Cardiac muscle cell (in vitro differentiated cells and primary cell): ENCODE data around the gene SYNGAP1. TPM values are rescaled to one million over a fixed set of nuclear protein-coding genes. Genes with fewer than 3 reads are reported as not detected.
A peak's percentile ranks its signal among the peaks of the same experiment; 100 is the strongest.

Source experiments
- DNase-seq, 2 donors: peaks; one replicate each; pipeline versions ENCODE4 v3.0.0 to v3.0.0-alpha.2; 2010 to 2017; ENCODE audit warnings: low read depth in 1 of 2, low spot score in 1 of 2
- H3K27ac ChIP-seq: fragments of 200-600 bp; sonication (generic); 2 replicates; pipeline ENCODE4 v1.5.1; 2016
- H3K27me3 ChIP-seq: fragments of 200-600 bp; sonication (generic); 2 replicates; pipeline ENCODE4 v1.6.0; 2016; ENCODE audit warnings: control low read depth
- H3K36me3 ChIP-seq: fragments of 200-600 bp; sonication (generic); 2 replicates; pipeline ENCODE4 v1.5.1; 2016; ENCODE audit warnings: control low read depth
- H3K4me1 ChIP-seq: fragments of 200-600 bp; sonication (generic); 2 replicates; pipeline ENCODE4 v1.8.1; 2017; ENCODE audit warnings: low read depth, mild to moderate bottlenecking, mixed run types
- H3K4me3 ChIP-seq: fragments of 200-600 bp; sonication (generic); 2 replicates; pipeline ENCODE4 v1.5.1; 2016; ENCODE audit warnings: mild to moderate bottlenecking
- H3K9me3 ChIP-seq: fragments of 200-600 bp; sonication (generic); 2 replicates; pipeline ENCODE4 v1.5.1; 2017; ENCODE audit warnings: low read depth, mild to moderate bottlenecking, control low read depth
- polyA plus RNA-seq: library from polyadenylated mRNA; unstranded; fragments of >200 nt; fragmentation: Nextera tagmentation; extraction: Ambion mirVana; gene quantifications from 2 replicates; pipeline ENCODE4 v1.2.1, GENCODE V29; 2016
- total RNA-seq: library from RNA; depleted of rRNA; stranded (reverse); fragments of >200 nt; gene quantifications from 2 replicates; pipeline ENCODE4 v1.2.3, GENCODE V29; 2016
- TF ChIP-seq, protein P1 (sequence below): IDR thresholded peaks from 2 replicates; pipeline ENCODE4 v1.5.1; 2012; ENCODE audit warnings: low read depth, mild to moderate bottlenecking, low read length

Gene SYNGAP1
- total and polyA plus RNA-seq, 2 experiments from 2014 or later: 6.8 to 20.2 TPM

DNA sequence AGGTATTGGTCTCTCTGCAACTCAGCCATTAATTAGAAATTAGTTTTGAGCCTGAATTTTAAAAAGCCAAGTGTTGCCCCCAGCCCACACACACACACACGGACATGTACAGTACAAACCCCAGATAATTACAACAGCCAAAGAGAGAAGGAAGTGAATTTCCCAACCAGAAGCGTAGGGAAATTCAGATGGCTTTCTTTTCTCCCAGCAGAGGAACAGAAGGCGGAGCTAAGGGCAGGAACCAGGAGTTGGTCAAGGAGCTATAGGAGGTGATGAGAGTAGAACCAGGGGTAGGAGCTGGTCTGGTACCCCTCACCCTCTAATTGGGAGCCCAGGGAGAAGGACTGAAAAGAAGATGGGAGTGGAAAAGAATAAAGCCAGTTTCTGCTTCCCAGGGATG, 30.6 kb downstream of the SYNGAP1 start:
- Histone ChIP-seq H3K27me3 (no peaks in the 10 kb centered on the region), H3K36me3 (peaks cover 17% of the 10 kb centered on the region), H3K27ac (peak overlapping the region; percentile 48), H3K9me3 (no peaks in the 10 kb centered on the region), H3K4me1 (peaks cover 4% of the 10 kb centered on the region), H3K4me3 (no peak overlapping the region)
- TF ChIP-seq, protein P1, sequence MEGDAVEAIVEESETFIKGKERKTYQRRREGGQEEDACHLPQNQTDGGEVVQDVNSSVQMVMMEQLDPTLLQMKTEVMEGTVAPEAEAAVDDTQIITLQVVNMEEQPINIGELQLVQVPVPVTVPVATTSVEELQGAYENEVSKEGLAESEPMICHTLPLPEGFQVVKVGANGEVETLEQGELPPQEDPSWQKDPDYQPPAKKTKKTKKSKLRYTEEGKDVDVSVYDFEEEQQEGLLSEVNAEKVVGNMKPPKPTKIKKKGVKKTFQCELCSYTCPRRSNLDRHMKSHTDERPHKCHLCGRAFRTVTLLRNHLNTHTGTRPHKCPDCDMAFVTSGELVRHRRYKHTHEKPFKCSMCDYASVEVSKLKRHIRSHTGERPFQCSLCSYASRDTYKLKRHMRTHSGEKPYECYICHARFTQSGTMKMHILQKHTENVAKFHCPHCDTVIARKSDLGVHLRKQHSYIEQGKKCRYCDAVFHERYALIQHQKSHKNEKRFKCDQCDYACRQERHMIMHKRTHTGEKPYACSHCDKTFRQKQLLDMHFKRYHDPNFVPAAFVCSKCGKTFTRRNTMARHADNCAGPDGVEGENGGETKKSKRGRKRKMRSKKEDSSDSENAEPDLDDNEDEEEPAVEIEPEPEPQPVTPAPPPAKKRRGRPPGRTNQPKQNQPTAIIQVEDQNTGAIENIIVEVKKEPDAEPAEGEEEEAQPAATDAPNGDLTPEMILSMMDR: no peak
- peak in 1 of 2 donors; percentile 60 for DNase-seq

DNA sequence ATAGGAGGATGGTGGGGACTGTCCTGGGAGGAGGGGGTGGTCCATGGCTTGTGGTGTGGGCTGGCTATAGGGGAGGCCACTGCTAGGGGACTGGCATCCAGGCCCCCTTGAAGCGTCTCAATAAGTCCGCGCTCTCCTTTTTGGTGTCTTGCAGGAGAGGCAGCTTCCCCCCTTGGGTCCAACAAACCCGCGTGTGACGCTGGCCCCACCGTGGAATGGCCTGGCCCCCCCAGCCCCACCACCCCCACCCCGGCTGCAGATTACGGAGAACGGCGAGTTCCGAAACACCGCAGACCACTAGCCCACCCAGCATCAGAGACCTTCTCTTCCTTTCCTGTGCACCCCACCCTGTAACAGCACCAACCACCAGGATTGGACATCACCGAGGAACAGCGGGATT, 31.7 kb downstream of the SYNGAP1 start:
- H3K9me3 ChIP-seq: no peaks in the 10 kb centered on the region
- TF ChIP-seq, protein P1: no peak
- H3K36me3 ChIP-seq: peaks cover 14% of the 10 kb centered on the region
- DNase-seq: no peak
- H3K4me1 ChIP-seq: peaks cover 4% of the 10 kb centered on the region
- no peak overlapping the region for H3K4me3 ChIP-seq
- H3K27me3 ChIP-seq: no peaks in the 10 kb centered on the region
- H3K27ac ChIP-seq: peak overlapping the region; percentile 12

- peaks cover 4% of the 10 kb centered on the region for H3K4me1 ChIP-seq
- DNase-seq: no peak
- no peak overlapping the region for H3K27ac ChIP-seq
- TF ChIP-seq, protein P1: no peak
- H3K27me3 ChIP-seq: no peaks in the 10 kb centered on the region
- H3K36me3 ChIP-seq: peaks cover 5% of the 10 kb centered on the region
- H3K4me3 ChIP-seq: no peak overlapping the region
- H3K9me3 ChIP-seq: no peaks in the 10 kb centered on the region
These were observed 32.6 kb downstream of the SYNGAP1 start for GRCh38 chr6:33452496-33452895.

GRCh38 chr6:33453393-33454008, 33.6 kb downstream of the SYNGAP1 start:
- TF ChIP-seq, protein P1: no peak

DNA sequence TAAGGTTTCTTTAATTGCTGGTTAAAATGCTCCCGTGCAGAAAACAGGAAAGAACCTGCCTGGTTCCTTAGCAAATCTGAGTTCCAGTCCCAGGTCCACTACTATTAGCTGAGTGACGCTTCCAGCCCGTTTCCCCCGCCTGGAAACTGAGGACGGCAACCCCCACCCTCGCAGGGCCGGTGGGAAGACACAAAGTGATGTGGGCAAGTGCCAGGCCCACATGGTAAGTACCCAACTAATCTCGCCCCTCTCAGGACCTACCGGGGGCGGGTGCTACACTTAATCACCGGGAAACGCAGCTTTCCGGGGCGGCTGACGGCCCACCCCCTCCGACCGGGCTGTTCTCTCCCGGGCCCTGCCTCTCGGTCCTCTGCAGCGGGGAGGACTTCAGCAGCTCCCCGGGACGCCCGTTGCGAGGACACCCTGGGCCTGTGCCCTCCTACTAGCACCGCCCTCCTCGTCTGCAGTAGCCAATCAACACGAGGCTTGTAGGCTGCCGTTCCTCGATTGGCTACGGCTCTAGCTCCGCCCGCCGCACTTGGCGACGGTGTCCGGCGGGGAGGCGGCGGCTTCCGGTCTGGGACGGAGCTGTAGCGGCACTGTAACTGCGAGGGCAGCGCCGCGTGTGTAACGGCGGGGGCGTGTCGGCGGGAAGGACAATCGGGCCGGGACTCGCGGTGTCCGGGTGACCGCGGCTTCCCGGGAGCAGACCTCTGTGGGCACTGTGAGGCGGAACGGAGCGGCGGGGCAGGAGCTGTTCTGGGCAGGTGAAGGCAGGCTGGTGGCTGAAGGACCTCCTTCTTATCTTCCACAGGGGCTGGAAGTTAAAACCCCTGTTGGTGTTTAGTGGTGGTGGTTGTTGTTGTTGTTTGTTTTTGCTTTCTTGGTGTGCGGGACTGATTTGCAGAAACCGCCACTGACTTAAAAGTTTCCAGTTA, 34.4 kb downstream of the SYNGAP1 start, which contains the start of gene ZBTB9:
Gene ZBTB9 (plus strand): TSS at position 568 of the 938 bp plus-strand sequence. CDS start 525 bp downstream, outside the sequence.
- Histone ChIP-seq H3K4me1 (peaks cover 4% of the 10 kb centered on the region), H3K36me3 (no peaks in the 10 kb centered on the region), H3K9me3 (no peaks in the 10 kb centered on the region), H3K4me3 (peak within 1 kb of the TSS; percentile 77), H3K27me3 (no peaks in the 10 kb centered on the region), H3K27ac (peak within 1 kb of the TSS; percentile 78)
- TF ChIP-seq, protein P1: no peak
- peak; percentile 97 for DNase-seq

More at GRCh38 chr6:33453393-33454008, 33.6 kb downstream of the SYNGAP1 start:
- no peaks in the 10 kb centered on the region for H3K27me3 ChIP-seq
- peak overlapping the region; percentile 77 for H3K4me3 ChIP-seq
- peak overlapping the region; percentile 78 for H3K27ac ChIP-seq
- H3K36me3 ChIP-seq: no peaks in the 10 kb centered on the region
- peaks cover 4% of the 10 kb centered on the region for H3K4me1 ChIP-seq
- H3K9me3 ChIP-seq: no peaks in the 10 kb centered on the region
- no peak for DNase-seq
